H9 (cell line): Measurements from ENCODE around the gene UBN1. TPM values are rescaled to one million over a fixed set of nuclear protein-coding genes. Genes with fewer than 3 reads are reported as not detected.

Experiments used
- DNase-seq: peaks from one replicate; pipeline ENCODE4 v3.0.0-alpha.2; 2017
- H2AFZ ChIP-seq: one replicate; pipeline ENCODE4 v1.6.1; 2013; ENCODE audit warnings: mild to moderate bottlenecking, low read length, control low read depth, moderate library complexity
- H2AK5ac ChIP-seq: 2 replicates; pipeline ENCODE4 v1.6.1; 2013; ENCODE audit warnings: low read length, control low read depth, mixed read lengths; ENCODE audit not compliant: insufficient read length
- H2BK120ac ChIP-seq: one replicate; pipeline ENCODE4 v1.6.1; 2013; ENCODE audit warnings: low read depth, mild to moderate bottlenecking, low read length, control low read depth, inconsistent platforms; ENCODE audit not compliant: poor library complexity, severe bottlenecking
- H2BK12ac ChIP-seq: 2 replicates; pipeline ENCODE4 v1.6.1; 2013; ENCODE audit warnings: low read length, control low read depth, mixed read lengths, low read depth; ENCODE audit not compliant: insufficient read length
- H2BK15ac ChIP-seq: 2 replicates; pipeline ENCODE4 v1.6.1; 2013; ENCODE audit warnings: low read depth, low read length, control low read depth
- H2BK20ac ChIP-seq: one replicate; pipeline ENCODE4 v1.6.1; 2013; ENCODE audit warnings: low read depth, mild to moderate bottlenecking, low read length, control low read depth, inconsistent platforms; ENCODE audit not compliant: poor library complexity, severe bottlenecking
- H2BK5ac ChIP-seq: 2 replicates; pipeline ENCODE4 v1.6.1; 2013; ENCODE audit warnings: low read length, control low read depth, mixed read lengths; ENCODE audit not compliant: insufficient read length
- H3K14ac ChIP-seq: 2 replicates; pipeline ENCODE4 v1.6.1; 2013; ENCODE audit warnings: low read length, control low read depth; ENCODE audit not compliant: insufficient read depth
- H3K18ac ChIP-seq: 2 replicates; pipeline ENCODE4 v1.6.1; 2013; ENCODE audit warnings: low read depth, mild to moderate bottlenecking, mixed read lengths, low read length, control low read depth; ENCODE audit not compliant: insufficient read length
- H3K23ac ChIP-seq: 2 replicates; pipeline ENCODE4 v1.6.1; 2013; ENCODE audit warnings: low read length, control low read depth, mixed read lengths, low read depth; ENCODE audit not compliant: insufficient read length
- H3K23me2 ChIP-seq: 2 replicates; pipeline ENCODE4 v1.6.1; 2013; ENCODE audit warnings: low read depth, mild to moderate bottlenecking, mixed read lengths, low read length, control low read depth; ENCODE audit not compliant: insufficient read length, poor library complexity, severe bottlenecking
- H3K27ac ChIP-seq: 2 replicates; pipeline ENCODE4 v1.5.1; 2013; ENCODE audit warnings: low read length, control low read depth, mixed read lengths, low read depth; ENCODE audit not compliant: insufficient read length
- H3K27me3 ChIP-seq: 2 replicates; pipeline ENCODE4 v1.6.1; 2013; ENCODE audit warnings: low read length, control low read depth, inconsistent platforms; ENCODE audit not compliant: insufficient read depth
- H3K4ac ChIP-seq: 2 replicates; pipeline ENCODE4 v1.6.1; 2013; ENCODE audit warnings: low read depth, mild to moderate bottlenecking, control low read depth, inconsistent platforms, low read length, moderate library complexity
- H3K4me1 ChIP-seq: 2 replicates; pipeline ENCODE4 v1.6.1; 2013; ENCODE audit warnings: low read length, control low read depth, inconsistent platforms; ENCODE audit not compliant: insufficient read depth
- H3K4me2 ChIP-seq: 2 replicates; pipeline ENCODE4 v1.6.1; 2013; ENCODE audit warnings: low read length, control low read depth, mixed read lengths; ENCODE audit not compliant: insufficient read length, insufficient read depth
- H3K56ac ChIP-seq: 2 replicates; pipeline ENCODE4 v1.6.1; 2013; ENCODE audit warnings: low read depth, mild to moderate bottlenecking, mixed read lengths, low read length, control low read depth; ENCODE audit not compliant: insufficient read length
- H3K79me1 ChIP-seq: 2 replicates; pipeline ENCODE4 v1.6.1; 2013; ENCODE audit warnings: low read depth, mild to moderate bottlenecking, moderate library complexity, low read length, control low read depth, inconsistent platforms; ENCODE audit not compliant: insufficient read depth, poor library complexity, severe bottlenecking
- H3K79me2 ChIP-seq: 2 replicates; pipeline ENCODE4 v1.6.1; 2013; ENCODE audit warnings: low read length, control low read depth, inconsistent platforms; ENCODE audit not compliant: insufficient read depth
- H3K9ac ChIP-seq: 2 replicates; pipeline ENCODE4 v1.6.1; 2013; ENCODE audit warnings: low read length, control low read depth, mixed read lengths; ENCODE audit not compliant: insufficient read length; ENCODE audit errors: extremely low read depth
- H3K9me3 ChIP-seq: one replicate; pipeline ENCODE4 v1.6.1; 2013; ENCODE audit warnings: low read depth, low read length, inconsistent platforms; ENCODE audit not compliant: control insufficient read depth
- H3T11ph ChIP-seq: one replicate; pipeline ENCODE4 v1.6.1; 2013; ENCODE audit warnings: mild to moderate bottlenecking, low read length, control low read depth, inconsistent platforms
- H4K20me1 ChIP-seq: one replicate; pipeline ENCODE4 v1.6.1; 2013; ENCODE audit not compliant: control insufficient read depth, insufficient read length, insufficient read depth
- H4K5ac ChIP-seq: 2 replicates; pipeline ENCODE4 v1.6.1; 2013; ENCODE audit warnings: low read depth, mild to moderate bottlenecking, mixed read lengths, low read length, control low read depth; ENCODE audit not compliant: insufficient read length
- H4K8ac ChIP-seq: replicated peaks from 2 replicates; pipeline ENCODE4 v1.6.1; 2013; ENCODE audit warnings: low read length, control low read depth, mixed read lengths, low read depth; ENCODE audit not compliant: insufficient read length
- H4K91ac ChIP-seq: 2 replicates; pipeline ENCODE4 v1.6.1; 2013; ENCODE audit warnings: low read depth, mild to moderate bottlenecking, moderate library complexity, mixed read lengths, low read length, control low read depth; ENCODE audit not compliant: insufficient read length
- H3K27ac Mint-ChIP-seq, 3 experiments: 2 replicates in 2 of 3; 3 replicates in 1 of 3; pipeline ENCODE4 v1.8.0; 2020 to 2021; ENCODE audit warnings: mixed read lengths in 3 of 3, mild to moderate bottlenecking in 1 of 3, moderate library complexity in 1 of 3
- H3K27me3 Mint-ChIP-seq: 2 replicates; pipeline ENCODE4 v1.8.0; 2021; ENCODE audit warnings: low read depth, mild to moderate bottlenecking, moderate library complexity, mixed read lengths
- H3K36me3 Mint-ChIP-seq, 3 experiments: 2 replicates in 2 of 3; 3 replicates in 1 of 3; pipeline ENCODE4 v1.8.0; 2020 to 2021; ENCODE audit warnings: low read depth in 3 of 3, mixed read lengths in 3 of 3; ENCODE audit not compliant: insufficient read depth in 1 of 3
- H3K4me1 Mint-ChIP-seq, 2 experiments: 2 replicates each; pipeline ENCODE4 v1.8.0; 2020; ENCODE audit warnings: mixed read lengths in 2 of 2
- H3K4me3 Mint-ChIP-seq, 2 experiments: 2 replicates in 1 of 2; 3 replicates in 1 of 2; pipeline ENCODE4 v1.8.0; 2020 to 2021; ENCODE audit warnings: mild to moderate bottlenecking in 2 of 2, mixed read lengths in 2 of 2, moderate library complexity in 1 of 2
- H3K9me3 Mint-ChIP-seq, 2 experiments: 2 replicates in 1 of 2; 3 replicates in 1 of 2; pipeline ENCODE4 v1.8.0; 2020; ENCODE audit warnings: mild to moderate bottlenecking in 2 of 2, mixed read lengths in 2 of 2, moderate library complexity in 1 of 2
- WGBS: extraction: QIAGEN DNeasy Blood & Tissue Kit; methylation state at CpG from one replicate; pipeline ENCODE4 v1.1.7; 2013; ENCODE audit warnings: missing lambda C conversion rate, low lambda C conversion rate, mixed read lengths; ENCODE audit not compliant: insufficient read length; ENCODE audit errors: extremely low coverage; 5-methylcytosine and 5-hydroxymethylcytosine counted together
- total RNA-seq: library from RNA; stranded (reverse); gene quantifications from 2 replicates; pipeline ENCODE4 v1.2.1, GENCODE V29; 2021
- TF ChIP-seq, protein P1 (sequence below): fragments of 200-600 bp; sonication (generic); conservative IDR thresholded peaks from 3 replicates; pipeline ENCODE4 v1.8.0; 2021; ENCODE audit warnings: antibody characterized with exemption, mild to moderate bottlenecking

UBN1 gene
- total RNA-seq, 1 experiment from 2014 or later = 55.2 TPM

DNA sequence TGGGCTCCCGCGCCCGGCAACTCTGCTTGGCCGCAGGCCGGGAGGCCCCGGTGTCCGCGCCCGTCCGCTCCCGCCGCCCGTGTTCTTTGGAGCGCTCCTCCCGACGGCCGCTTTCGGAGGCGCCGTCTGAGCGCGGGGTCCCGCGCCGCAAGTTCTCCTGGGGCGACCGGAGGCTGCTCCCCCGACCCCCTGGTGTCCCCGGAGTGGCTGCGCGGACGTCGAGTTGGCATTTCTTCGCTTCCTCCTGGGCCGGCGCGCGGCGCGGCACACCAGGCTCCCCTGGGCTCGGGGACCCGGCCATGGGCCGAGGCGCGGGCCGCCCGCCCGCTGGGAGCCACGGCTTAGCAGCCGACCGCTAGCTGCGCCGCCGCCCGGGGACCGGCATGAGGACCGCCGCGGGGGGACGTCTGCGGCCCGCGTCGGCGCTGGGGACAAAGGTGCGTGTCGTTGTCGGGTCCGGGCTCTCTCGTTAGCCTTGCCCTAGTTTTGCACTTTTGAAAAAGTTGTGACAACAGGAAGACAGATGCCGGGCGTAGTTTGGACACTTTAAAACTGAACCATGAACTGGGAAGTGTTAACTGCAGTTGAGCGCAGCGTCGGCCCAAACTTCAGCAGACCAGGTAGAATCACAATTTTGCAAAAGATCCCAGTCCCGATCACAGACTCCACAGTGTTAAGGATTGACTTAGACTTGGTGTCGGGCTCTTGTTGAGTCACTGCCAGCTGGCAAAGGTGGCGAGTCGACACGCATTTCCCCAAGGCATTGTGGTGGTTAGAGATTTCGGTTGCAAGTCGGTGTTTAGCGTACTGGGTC, 700 bp downstream of the UBN1 start:
- WGBS = no CpG with 5 or more reads among the region's 83 CpGs
- DNase-seq = peak; percentile 38
- H3K23me2 ChIP-seq = peaks cover 17% of the 10 kb centered on the region
- H3K18ac ChIP-seq = no peak overlapping the region
- H2BK12ac ChIP-seq = no peak overlapping the region
- TF ChIP-seq, protein P1, sequence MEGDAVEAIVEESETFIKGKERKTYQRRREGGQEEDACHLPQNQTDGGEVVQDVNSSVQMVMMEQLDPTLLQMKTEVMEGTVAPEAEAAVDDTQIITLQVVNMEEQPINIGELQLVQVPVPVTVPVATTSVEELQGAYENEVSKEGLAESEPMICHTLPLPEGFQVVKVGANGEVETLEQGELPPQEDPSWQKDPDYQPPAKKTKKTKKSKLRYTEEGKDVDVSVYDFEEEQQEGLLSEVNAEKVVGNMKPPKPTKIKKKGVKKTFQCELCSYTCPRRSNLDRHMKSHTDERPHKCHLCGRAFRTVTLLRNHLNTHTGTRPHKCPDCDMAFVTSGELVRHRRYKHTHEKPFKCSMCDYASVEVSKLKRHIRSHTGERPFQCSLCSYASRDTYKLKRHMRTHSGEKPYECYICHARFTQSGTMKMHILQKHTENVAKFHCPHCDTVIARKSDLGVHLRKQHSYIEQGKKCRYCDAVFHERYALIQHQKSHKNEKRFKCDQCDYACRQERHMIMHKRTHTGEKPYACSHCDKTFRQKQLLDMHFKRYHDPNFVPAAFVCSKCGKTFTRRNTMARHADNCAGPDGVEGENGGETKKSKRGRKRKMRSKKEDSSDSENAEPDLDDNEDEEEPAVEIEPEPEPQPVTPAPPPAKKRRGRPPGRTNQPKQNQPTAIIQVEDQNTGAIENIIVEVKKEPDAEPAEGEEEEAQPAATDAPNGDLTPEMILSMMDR = no peak
- peak overlapping the region in 2 of 3 experiments; percentile 62 to 86; a peak in 3 of 7 replicates for H3K27ac Mint-ChIP-seq
- H3K14ac ChIP-seq = peak overlapping the region; percentile 32; the same call in 1 of the 2 replicates
- no peak overlapping the region for H2BK20ac ChIP-seq
- H3K4me1 ChIP-seq = peaks cover 3% of the 10 kb centered on the region
- H4K91ac ChIP-seq = no peak overlapping the region
- H3K79me1 ChIP-seq = peaks cover 11% of the 10 kb centered on the region
- peak overlapping the region; percentile 64 for H3K9ac ChIP-seq
- H3K56ac ChIP-seq = no peak overlapping the region
- no peak overlapping the region for H2BK120ac ChIP-seq
- H4K20me1 ChIP-seq = no peaks in the 10 kb centered on the region
- no peak overlapping the region for H2BK15ac ChIP-seq
- H3K9me3 Mint-ChIP-seq = no peaks in the 10 kb centered on the region
- H3K27me3 ChIP-seq = no peaks in the 10 kb centered on the region
- H3K4me2 ChIP-seq = peak overlapping the region; percentile 98
- no peak overlapping the region for H4K8ac ChIP-seq
- H2AFZ ChIP-seq = no peak overlapping the region
- no peak overlapping the region for H2BK5ac ChIP-seq
- H3K79me2 ChIP-seq = peaks cover 30% of the 10 kb centered on the region
- H4K5ac ChIP-seq = no peak overlapping the region
- no peaks in the 10 kb centered on the region for H3K9me3 ChIP-seq
- H3K27ac ChIP-seq = no peak overlapping the region
- no peak overlapping the region for H2AK5ac ChIP-seq
- H3K4me3 Mint-ChIP-seq = peak overlapping the region; percentile 82 to 93
- peaks cover 21 to 39% (median 34%) of the 10 kb centered on the region in 3 experiments for H3K36me3 Mint-ChIP-seq
- H3K23ac ChIP-seq = no peak overlapping the region
- H3K4me1 Mint-ChIP-seq = peaks cover 24 to 31% of the 10 kb centered on the region in 2 experiments
- no peaks in the 10 kb centered on the region for H3K27me3 Mint-ChIP-seq
- H3K4ac ChIP-seq = no peak overlapping the region
- H3T11ph ChIP-seq = no peak overlapping the region
